SK-N-SH treated with all-trans-retinoic acid at 6 μM for 48 hours (cell line): ENCODE data around the gene RNF112.

Experiments used
- ESRRG ChIP-seq: fragments of 250-450 bp; sonication (Bioruptor Pico); IDR thresholded peaks from 2 replicates; pipeline ENCODE4 v1.6.1; 2021; ENCODE audit warnings: mild to moderate bottlenecking
- GLIS3 ChIP-seq: fragments of 250-450 bp; sonication (Bioruptor Pico); IDR thresholded peaks from 2 replicates; pipeline ENCODE4 v1.5.0; 2020; ENCODE audit warnings: mild to moderate bottlenecking, moderate library complexity
- PATZ1 ChIP-seq: fragments of 250-450 bp; sonication (Bioruptor Pico); IDR thresholded peaks from 2 replicates; pipeline ENCODE4 v1.8.0; 2020; ENCODE audit warnings: mild to moderate bottlenecking, moderate library complexity, borderline replicate concordance
- RARB ChIP-seq: fragments of 250-450 bp; sonication (Bioruptor Pico); IDR thresholded peaks from 2 replicates; pipeline ENCODE4 v1.8.0; 2021; ENCODE audit warnings: mild to moderate bottlenecking, moderate library complexity
- TCF4 ChIP-seq: fragments of 250-450 bp; sonication (Bioruptor Pico); IDR thresholded peaks from 2 replicates; pipeline ENCODE4 v1.8.0; 2021; ENCODE audit warnings: mild to moderate bottlenecking, moderate library complexity, borderline replicate concordance
- TOX ChIP-seq: fragments of 250-450 bp; sonication (Bioruptor Pico); IDR thresholded peaks from 2 replicates; pipeline ENCODE4 v1.8.0; 2021; ENCODE audit warnings: mild to moderate bottlenecking, moderate library complexity, borderline replicate concordance
- TSHZ2 ChIP-seq: fragments of 250-450 bp; sonication (Bioruptor Pico); IDR thresholded peaks from 2 replicates; pipeline ENCODE4 v1.5.0; 2020; ENCODE audit warnings: mild to moderate bottlenecking, moderate library complexity
- ZC3H10 ChIP-seq: fragments of 250-450 bp; sonication (Bioruptor Pico); IDR thresholded peaks from 2 replicates; pipeline ENCODE4 v1.5.1; 2021; ENCODE audit warnings: mild to moderate bottlenecking, moderate library complexity
- ZFP3 ChIP-seq: fragments of 250-450 bp; sonication (Bioruptor Pico); IDR thresholded peaks from 2 replicates; pipeline ENCODE4 v1.5.0; 2020; ENCODE audit warnings: mild to moderate bottlenecking, moderate library complexity
- TF ChIP-seq, protein P1 (sequence below): fragments of 250-450 bp; sonication (Bioruptor Pico); IDR thresholded peaks from 2 replicates; pipeline ENCODE4 v1.8.0; 2021; ENCODE audit warnings: low read depth, mild to moderate bottlenecking, moderate library complexity, borderline replicate concordance

DNA sequence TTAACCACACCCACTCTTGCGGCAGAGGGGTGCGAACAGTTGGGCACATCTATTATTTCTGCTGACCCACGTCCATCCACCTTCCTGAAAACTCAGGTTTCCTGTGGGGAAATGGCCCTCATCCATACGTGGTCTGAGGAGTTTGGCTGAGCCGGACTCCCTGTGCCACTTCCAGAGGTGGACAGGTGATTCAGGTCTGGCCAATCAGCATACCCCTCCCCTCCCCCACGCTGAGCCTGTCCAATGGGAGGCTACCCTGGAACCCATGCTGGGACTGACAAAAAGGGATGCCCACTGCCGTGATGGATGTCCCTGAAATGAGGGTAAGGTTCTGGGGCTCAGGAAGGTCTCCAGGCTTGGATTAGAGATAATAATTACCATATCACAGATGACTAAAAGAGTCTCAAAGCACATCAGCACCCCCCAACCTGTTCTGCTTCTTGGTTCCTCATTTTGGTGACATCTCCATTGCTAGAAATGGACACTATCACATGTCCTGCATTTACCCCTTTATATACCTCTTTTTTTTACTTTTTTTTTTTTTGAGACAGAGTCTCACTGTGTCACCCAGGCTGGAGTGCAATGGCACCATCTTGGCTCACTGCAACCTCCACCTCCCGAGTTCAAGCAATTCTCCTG, 38.0 kb upstream of the RNF112 start:
- TF ChIP-seq ZFP3 (CRISPR knock-in tag) (no peak), PATZ1 (no peak), TCF4 (CRISPR knock-in tag) (no peak), ESRRG (CRISPR knock-in tag) (no peak), TSHZ2 (no peak), ZC3H10 (no peak), TOX (CRISPR knock-in tag) (no peak), RARB (CRISPR knock-in tag) (no peak), GLIS3 (CRISPR knock-in tag) (no peak)
- TF ChIP-seq, protein P1, sequence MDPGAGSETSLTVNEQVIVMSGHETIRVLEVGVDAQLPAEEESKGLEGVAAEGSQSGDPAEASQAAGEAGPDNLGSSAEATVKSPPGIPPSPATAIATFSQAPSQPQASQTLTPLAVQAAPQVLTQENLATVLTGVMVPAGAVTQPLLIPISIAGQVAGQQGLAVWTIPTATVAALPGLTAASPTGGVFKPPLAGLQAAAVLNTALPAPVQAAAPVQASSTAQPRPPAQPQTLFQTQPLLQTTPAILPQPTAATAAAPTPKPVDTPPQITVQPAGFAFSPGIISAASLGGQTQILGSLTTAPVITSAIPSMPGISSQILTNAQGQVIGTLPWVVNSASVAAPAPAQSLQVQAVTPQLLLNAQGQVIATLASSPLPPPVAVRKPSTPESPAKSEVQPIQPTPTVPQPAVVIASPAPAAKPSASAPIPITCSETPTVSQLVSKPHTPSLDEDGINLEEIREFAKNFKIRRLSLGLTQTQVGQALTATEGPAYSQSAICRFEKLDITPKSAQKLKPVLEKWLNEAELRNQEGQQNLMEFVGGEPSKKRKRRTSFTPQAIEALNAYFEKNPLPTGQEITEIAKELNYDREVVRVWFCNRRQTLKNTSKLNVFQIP (CRISPR knock-in tag), result no peak
